IPS DF 4.7 (cell line): ENCODE results near the gene IL2RA.
"Not testable (repeated sequence)": the region's sequence is repeated elsewhere in the genome, so short reads cannot be mapped to it uniquely, and the experiment has no call there.

Experiments
- DNase-seq: peaks from one replicate; pipeline ENCODE4 v3.0.0-alpha.2; 2013; ENCODE audit warnings: low spot score; ENCODE audit errors: extremely low read depth

The IL2RA gene

GRCh38 chr10:5961405-5962100, 100.6 kb downstream of the IL2RA start:
- no peak for DNase-seq

DNA sequence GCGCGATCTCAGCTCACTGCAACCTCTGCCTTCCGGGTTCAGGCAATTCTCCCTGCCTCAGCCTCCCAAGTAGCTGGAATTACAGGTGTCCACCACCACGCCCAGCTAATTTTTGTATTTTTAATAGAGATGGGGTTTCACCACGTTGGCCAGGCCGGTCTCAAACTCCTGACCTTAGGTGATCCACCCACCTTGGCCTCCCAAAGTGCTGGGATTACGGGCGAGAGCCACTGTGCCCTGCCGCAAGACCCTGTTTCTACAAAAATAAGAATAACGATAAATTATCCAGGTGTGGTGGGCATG, 101.2 kb downstream of the IL2RA start:
- not testable (repeated sequence) for DNase-seq
